Measurements from ENCODE around the gene FKBP1B. TPM values are rescaled to one million over a fixed set of nuclear protein-coding genes. Genes with fewer than 3 reads are reported as not detected.

FKBP1B gene
- total RNA-seq, 1 donor = 6.0 TPM

DNA sequence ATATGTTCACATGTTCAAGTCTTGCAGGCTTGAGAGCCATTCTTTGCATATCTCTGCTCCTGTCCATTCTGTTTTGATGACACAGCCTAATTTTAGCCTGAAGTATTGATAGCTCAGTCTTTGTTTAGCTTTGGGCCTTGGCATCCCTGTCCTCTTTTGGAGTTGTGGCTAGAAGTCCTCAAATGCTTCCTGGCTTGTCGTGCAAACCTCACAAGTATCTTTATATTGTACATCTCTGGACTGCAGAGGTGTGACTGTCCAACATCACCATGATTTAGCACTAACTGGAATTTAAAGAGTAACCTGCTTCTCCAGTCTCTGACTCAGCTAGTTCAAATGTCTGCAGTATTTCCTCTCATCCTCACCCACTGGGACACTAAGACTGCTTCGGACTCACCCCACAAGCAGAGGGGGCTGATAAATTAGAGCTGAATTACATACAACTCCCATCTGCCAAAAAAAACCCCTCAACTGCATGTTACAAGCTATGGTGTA, 61.9 kb downstream of the FKBP1B start:
- no peak overlapping the region for H3K4me3 ChIP-seq (ENCODE audit: low read depth, low read length)
- peak; percentile 44 for DNase-seq (ENCODE audit: low read depth)
- TF ChIP-seq CTCF (IDR thresholded peaks at IDR 0.05; ENCODE audit: insufficient read depth, low read depth, low read length) = no peak

Small RNAs within 50 kb of the gene (small RNA-seq; reads per million reads assigned to genes)
- not detected for gene RNU6-370P

Other genes starting within 250 kb of the FKBP1B start
- gene ATAD2B, start 122.6 kb upstream of the FKBP1B start, total RNA-seq = 12.9 and 16.0 TPM in 2 replicates
- gene UBXN2A, start 109.3 kb upstream of the FKBP1B start, total RNA-seq = 9.3 and 18.1 TPM in 2 replicates
- gene MFSD2B, start 39.7 kb upstream of the FKBP1B start, total RNA-seq = under 0.01 and 0.32 TPM in 2 replicates
- 7.7 and 14.7 TPM in 2 replicates for gene WDCP, start 2.4 kb upstream of the FKBP1B start, total RNA-seq
- gene SF3B6, start 26.6 kb downstream of the FKBP1B start, total RNA-seq = 112 and 146 TPM in 2 replicates
- 66.9 and 79.9 TPM in 2 replicates for gene TP53I3, start 35.1 kb downstream of the FKBP1B start, total RNA-seq
- gene PFN4, start 73.6 kb downstream of the FKBP1B start, total RNA-seq = 0.43 and 0.64 TPM in 2 replicates
- gene FAM228B, start 73.7 kb downstream of the FKBP1B start, total RNA-seq = 8.1 and 14.2 TPM in 2 replicates
- 0.43 and 0.64 TPM in 2 replicates for gene FAM228A, start 125.3 kb downstream of the FKBP1B start, total RNA-seq